GM21381 (cell line): ENCODE results near the gene BTD.

Experiments used
- ATAC-seq: cut with Tn5 transposase; IDR thresholded peaks from one replicate; pipeline ENCODE4 v1.9.1; 2021; ENCODE audit warnings: mild to moderate bottlenecking, moderate library complexity; ENCODE audit not compliant: unreplicated experiment

Gene BTD

GRCh38 chr3:15601399-15602145, at the start of gene BTD, which contains the start of gene HACL1:
BTD (plus strand) TSS chr3:15601745; CDS start chr3:15635440, 33,695 bp downstream.
HACL1 (minus strand) TSS chr3:15601569; CDS start chr3:15601463, 106 bp downstream.
- peak; percentile 93 for ATAC-seq

- no peak for ATAC-seq
These were observed 49.6 kb upstream of the BTD start for GRCh38 chr3:15551902-15552301.

- ATAC-seq = no peak
These were observed 47.8 kb upstream of the BTD start for GRCh38 chr3:15553749-15554148.

- ATAC-seq = peak; percentile 86
These were observed 45.0 kb upstream of the BTD start for GRCh38 chr3:15556512-15556911.

- peak; percentile 62 for ATAC-seq
These were observed 44.0 kb upstream of the BTD start for GRCh38 chr3:15557511-15557946.

- no peak for ATAC-seq
These were observed 43.0 kb upstream of the BTD start for GRCh38 chr3:15558581-15558980.

GRCh38 chr3:15562560-15562959, 39.0 kb upstream of the BTD start:
- no peak for ATAC-seq

- no peak for ATAC-seq
These were observed 38.4 kb upstream of the BTD start for GRCh38 chr3:15563190-15563589.

GRCh38 chr3:15572138-15572537, 29.4 kb upstream of the BTD start:
- no peak for ATAC-seq

GRCh38 chr3:15575446-15575845, 26.1 kb upstream of the BTD start:
- no peak for ATAC-seq

- ATAC-seq = no peak
These were observed 25.1 kb upstream of the BTD start for GRCh38 chr3:15576475-15576874.

- no peak for ATAC-seq
These were observed 23.2 kb upstream of the BTD start for GRCh38 chr3:15578289-15578867.

GRCh38 chr3:15579051-15579450, 22.5 kb upstream of the BTD start:
- no peak for ATAC-seq

- ATAC-seq = no peak
These were observed 19.8 kb upstream of the BTD start for GRCh38 chr3:15581471-15582394.

GRCh38 chr3:15585111-15585845, 16.3 kb upstream of the BTD start:
- no peak for ATAC-seq

- ATAC-seq = no peak
These were observed 10.3 kb upstream of the BTD start for GRCh38 chr3:15591242-15591641.

- no peak for ATAC-seq
These were observed 9.6 kb upstream of the BTD start for GRCh38 chr3:15591928-15592327.

- no peak for ATAC-seq
These were observed 8.6 kb upstream of the BTD start for GRCh38 chr3:15592968-15593367.

GRCh38 chr3:15595955-15596354, 5.6 kb upstream of the BTD start:
- no peak for ATAC-seq

GRCh38 chr3:15601046-15601398, 523 bp upstream of the BTD start:
- peak; percentile 7 for ATAC-seq

GRCh38 chr3:15602146-15602536, 596 bp downstream of the BTD start:
- peak; percentile 15 for ATAC-seq
